Omental fat pad (tissue), 4 donors: ENCODE data around the gene ZNF581. TPM values are rescaled to one million over a fixed set of nuclear protein-coding genes. Genes with fewer than 3 reads are reported as not detected.

Source experiments
- ATAC-seq: fragments of 150-250 bp; one replicate; pipeline ENCODE4 v1.9.1; 2016; ENCODE audit warnings: mild to moderate bottlenecking, moderate library complexity; ENCODE audit not compliant: low FRiP score
- DNase-seq: peaks from one replicate; pipeline ENCODE4 v3.0.0-alpha.2; 2019; ENCODE audit warnings: low spot score
- total RNA-seq, 4 donors: library from RNA; depleted of rRNA; stranded (reverse); fragments of >200 nt; gene quantifications; one replicate each; pipeline ENCODE4 v1.1.0, GENCODE V29; 2016
- TF ChIP-seq, protein P1 (sequence below), 3 donors: fragments of 450-650 bp; IDR thresholded peaks; one replicate each; pipeline ENCODE4 v1.5.1; 2016 to 2017; ENCODE audit warnings: antibody characterized with exemption in 3 of 3, mild to moderate bottlenecking in 3 of 3, moderate library complexity in 2 of 3

Gene ZNF581
- total RNA-seq, 4 donors from 2014 or later: 9.9 to 15.0 (median 11.9) TPM

GRCh38 chr19:55667511-55667910 is 24.1 kb downstream of the ZNF581 start:
- TF ChIP-seq, protein P1, sequence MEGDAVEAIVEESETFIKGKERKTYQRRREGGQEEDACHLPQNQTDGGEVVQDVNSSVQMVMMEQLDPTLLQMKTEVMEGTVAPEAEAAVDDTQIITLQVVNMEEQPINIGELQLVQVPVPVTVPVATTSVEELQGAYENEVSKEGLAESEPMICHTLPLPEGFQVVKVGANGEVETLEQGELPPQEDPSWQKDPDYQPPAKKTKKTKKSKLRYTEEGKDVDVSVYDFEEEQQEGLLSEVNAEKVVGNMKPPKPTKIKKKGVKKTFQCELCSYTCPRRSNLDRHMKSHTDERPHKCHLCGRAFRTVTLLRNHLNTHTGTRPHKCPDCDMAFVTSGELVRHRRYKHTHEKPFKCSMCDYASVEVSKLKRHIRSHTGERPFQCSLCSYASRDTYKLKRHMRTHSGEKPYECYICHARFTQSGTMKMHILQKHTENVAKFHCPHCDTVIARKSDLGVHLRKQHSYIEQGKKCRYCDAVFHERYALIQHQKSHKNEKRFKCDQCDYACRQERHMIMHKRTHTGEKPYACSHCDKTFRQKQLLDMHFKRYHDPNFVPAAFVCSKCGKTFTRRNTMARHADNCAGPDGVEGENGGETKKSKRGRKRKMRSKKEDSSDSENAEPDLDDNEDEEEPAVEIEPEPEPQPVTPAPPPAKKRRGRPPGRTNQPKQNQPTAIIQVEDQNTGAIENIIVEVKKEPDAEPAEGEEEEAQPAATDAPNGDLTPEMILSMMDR (IDR thresholded peaks at IDR 0.05): no peak
- ATAC-seq: no peak
- no peak for DNase-seq

DNA sequence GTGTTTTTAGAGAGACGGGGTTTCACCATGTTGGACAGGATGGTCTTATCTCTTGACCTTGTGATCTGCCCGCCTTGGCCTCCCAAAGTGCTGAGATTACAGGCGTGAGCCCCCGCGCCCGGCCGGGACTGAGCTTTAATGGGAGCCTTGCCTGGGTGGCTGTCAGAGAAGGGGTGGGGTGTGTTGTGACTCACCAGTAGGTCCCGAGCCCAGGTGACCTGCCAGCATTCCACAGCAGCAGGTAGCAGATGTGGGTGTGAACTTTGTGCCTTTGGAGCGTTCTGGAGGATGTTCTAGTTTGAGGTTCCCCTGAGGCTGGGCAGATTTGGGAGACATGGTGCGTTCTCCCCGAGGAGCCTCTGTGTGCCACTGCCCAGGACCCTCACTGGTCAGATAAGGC is 24.5 kb downstream of the ZNF581 start:
- TF ChIP-seq, protein P1 (IDR thresholded peaks at IDR 0.05): no peak
- DNase-seq: no peak
- no peak for ATAC-seq

- no peak for ATAC-seq
- DNase-seq: no peak
- TF ChIP-seq, protein P1 (IDR thresholded peaks at IDR 0.05): no peak
Measured at GRCh38 chr19:55668603-55669348, 25.3 kb downstream of the ZNF581 start.

DNA sequence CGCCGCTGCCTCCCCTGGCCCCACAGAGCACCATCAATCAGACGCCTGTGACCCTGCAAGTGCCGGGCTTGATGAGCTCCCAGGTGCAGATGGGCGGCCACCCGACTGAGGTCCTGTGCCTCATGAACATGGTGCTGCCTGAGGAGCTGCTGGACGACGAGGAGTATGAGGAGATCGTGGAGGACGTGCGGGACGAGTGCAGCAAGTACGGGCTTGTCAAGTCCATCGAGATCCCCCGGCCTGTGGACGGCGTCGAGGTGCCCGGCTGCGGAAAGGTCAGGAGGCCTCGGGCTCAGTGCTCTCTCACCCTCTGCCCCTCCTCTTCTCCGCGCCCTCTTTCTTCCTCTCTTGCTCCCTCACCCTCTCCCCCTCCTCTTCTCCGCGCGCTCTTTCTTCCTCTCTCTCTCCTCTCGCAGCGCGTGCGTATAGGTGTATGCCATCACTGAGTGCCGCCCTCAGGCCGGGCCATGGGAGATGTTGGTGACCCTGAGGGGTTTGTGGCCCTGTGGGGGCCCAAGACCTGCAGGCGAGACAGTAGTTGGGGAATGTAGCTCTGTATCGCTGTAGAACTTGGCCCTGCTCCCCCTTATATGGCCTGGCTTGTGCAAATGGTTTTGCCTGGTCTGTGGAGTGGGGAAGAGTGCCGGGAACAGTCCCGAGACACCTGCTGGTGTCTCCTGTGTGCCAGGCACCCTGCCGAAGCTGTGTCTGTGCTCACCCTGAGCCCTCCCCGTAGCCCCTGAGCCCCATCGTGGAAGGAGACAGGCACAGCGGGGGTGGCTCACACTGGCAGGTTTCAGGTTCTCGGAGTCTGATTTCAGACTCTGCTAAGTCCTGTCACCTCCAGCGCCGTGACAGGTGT is 26.2 kb downstream of the ZNF581 start:
- no peak for DNase-seq
- TF ChIP-seq, protein P1 (IDR thresholded peaks at IDR 0.05): no peak
- ATAC-seq: no peak

DNA sequence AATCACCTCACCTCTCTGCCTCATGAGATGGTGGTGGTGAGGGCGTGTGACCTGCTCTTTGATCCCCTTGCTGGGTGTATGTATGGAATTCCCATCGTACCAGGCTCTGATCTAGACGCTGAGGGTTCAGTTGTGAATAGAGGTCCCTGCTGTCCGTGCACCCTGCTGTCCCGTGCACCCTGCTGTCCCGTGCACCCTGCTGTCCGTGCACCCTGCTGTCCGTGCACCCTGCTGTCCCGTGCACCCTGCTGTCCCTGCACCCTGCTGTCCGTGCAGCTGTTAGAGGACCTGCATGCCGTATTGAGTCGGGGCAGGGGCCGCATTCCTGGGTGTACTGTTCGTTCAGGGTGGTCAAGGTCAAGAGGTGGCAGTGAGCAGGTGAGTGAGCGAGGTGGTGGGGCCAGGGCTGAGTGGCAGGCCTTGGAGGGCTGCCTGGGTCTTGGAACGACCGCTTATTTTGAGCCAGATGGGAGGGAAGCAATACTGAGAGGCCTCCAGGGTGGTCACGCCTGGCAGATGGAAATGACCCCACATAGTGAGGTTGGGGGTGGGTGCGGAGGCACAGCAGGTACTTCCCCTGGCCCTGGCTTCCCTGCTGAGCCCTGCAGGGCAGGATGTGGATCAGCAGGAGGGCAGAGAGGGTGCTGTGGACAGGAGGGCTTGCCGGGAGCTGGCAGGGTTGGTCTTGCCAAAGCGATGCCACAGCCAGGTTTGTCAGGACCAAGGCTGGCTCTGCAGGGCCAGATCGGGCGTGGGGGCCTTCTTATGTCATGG is 27.0 kb downstream of the ZNF581 start:
- ATAC-seq: no peak
- no peak for DNase-seq
- TF ChIP-seq, protein P1 (IDR thresholded peaks at IDR 0.05): no peak

- ATAC-seq (no peak), DNase-seq (no peak)
- TF ChIP-seq, protein P1 (IDR thresholded peaks at IDR 0.05): no peak
Measured at GRCh38 chr19:55671054-55671378, 27.6 kb downstream of the ZNF581 start.
